ENCODE measurements around the gene RHCG.
"Not testable (repeated sequence)": the region's sequence is repeated elsewhere in the genome, so short reads cannot be mapped to it uniquely, and the experiment has no call there.

Gene RHCG

DNA sequence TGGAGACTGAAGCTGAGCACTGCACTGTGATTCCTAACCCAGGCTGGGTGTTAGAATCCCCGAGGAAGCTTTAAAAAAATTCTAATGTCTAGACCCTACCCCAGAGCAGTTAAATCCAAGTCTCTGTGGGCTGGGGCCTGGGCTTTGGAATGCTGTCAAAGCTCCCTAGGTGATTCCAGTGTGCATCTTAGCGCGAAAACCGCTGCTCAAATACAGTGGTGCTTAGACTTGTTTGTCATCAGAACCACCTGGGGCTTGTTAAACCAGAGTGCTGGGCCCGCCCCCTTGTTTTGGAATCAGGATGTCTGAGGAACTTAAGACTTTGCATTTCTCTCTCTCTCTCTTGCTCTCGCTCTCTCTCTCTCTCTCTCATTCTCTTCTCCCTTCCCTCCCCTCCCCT, 20.7 kb downstream of the RHCG start:
- DNase-seq: no peak

DNA sequence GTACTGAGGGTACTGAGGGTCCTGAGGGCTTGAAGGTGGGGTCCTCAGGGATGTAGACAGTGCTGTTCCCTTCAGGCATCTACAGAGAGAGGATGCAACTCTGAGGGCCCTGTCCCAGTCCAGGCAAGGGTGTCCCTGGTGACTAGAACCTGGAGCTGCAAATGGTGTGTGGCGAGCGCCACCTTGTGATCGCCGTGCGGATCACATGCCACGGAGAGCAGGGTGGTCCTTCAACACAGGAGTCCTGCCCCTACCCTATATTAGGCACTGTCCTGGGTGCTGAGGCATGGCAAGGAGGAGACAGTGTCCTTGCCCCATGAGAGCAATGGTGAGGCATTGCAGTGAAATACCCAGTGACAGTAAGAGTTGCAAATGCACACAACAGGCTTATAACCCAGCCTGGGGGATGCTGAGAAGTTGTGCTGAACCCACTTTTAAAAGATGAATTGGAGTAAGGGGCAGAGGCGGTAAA, 23.6 kb downstream of the RHCG start:
- DNase-seq: peak; percentile 64

DNA sequence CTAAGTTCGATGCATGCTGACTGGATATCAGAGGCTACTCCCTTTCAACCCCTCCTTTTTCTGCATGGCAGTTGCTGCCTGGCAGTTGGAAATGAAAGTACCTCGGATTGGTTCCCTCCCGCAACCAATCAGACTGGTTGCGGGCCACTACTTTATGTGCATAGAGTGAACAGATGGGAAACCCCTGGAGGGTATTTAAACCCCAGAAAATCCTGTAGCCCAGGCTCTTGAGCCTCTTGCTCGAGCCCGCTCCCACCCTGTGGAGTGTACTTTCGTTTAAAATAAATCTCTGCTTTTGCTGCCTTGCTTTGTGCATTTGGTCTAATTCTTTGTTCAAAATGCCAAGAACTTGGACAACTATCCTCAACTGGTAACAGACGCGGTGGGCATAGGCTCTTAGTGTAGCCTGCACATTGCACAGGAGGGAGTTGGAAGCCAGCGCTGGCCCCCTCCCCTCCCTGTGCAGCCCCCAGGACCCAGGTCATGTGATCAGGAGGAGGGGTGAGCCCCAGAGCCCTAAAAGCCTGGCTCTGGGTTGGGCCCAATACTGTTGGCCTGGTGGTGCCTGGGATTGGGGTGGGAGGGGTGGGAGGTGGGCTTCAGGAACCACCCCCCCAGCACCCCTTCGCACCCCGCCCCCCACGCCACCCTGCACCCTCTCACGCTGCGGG, 26.8 kb downstream of the RHCG start:
- no peak for DNase-seq

DNA sequence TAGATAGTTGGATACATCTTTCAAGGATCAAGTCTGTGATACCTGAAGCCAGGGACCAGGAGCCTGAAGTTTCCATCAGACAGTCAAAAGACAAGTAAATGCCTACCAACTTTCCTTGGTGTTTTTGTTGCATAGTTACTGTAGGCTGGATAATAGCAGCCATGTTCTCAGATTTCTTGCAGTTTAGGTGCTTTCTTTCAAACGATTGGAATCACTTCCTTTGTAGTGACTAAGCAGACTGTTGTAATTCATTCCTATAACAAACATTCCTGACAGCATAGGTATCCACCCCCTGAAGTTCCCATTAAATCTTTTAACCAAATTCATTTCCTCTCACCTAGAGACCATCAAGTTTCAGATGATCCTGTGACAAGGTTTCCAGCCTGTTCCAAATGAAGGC, 27.6 kb downstream of the RHCG start:
- DNase-seq: not testable (repeated sequence)

GRCh38 chr15:89463113-89463512, 33.3 kb downstream of the RHCG start:
- DNase-seq: no peak

DNA sequence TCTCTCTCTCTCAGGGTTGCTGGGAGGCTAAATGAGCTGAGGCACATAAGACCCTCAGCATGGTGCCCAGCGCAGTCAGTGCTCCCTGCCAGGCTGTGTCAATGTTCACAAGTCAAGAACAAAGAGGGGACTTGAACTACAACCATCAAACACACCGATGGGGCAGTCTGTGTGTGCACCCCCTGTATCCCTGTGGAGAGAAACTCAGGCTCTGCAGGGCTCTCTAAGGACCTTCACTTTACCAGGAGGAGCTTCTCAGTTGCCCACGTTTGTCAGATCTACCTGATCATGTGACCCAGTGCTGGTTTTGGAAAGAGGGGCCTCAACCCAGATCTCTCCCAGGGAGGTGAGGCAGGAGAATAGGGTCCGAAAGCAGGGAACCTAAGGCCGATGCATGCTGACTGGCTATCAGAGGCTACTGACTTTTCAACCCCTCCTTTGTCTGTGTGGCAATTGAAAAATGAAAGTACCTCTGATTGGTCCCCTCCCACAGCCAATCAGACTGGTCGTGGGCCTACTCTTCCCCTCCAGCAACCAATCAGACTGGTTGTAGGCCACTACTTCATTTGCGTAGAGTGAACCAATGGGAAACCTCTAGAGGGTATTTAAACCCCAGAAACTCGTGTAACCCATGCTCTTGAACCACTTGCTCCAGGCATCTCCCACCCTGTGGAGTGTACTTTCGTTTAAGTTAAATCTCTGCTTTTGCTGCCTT, 34.0 kb downstream of the RHCG start:
- DNase-seq: no peak

DNA sequence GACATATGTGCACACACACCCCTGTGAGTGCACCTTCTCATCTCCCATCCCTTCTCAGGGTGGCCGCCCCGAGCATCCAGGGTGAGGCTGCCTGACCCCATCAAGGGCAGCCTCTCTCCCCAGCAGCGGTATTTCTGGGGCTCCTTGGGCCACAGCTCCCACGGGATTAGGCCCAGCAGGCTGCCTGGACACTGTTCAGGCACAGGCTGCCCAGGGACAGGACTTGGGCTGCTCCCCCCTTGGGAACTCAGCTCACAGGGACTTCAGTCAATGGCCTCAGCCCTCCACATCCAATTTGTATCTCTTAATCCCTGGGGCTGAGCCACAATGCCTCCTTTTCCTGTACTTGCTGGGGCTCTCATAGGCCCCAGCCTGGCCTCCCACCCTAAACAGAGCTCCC, 35.0 kb downstream of the RHCG start:
- no peak for DNase-seq

GRCh38 chr15:89460048-89460447, 36.3 kb downstream of the RHCG start:
- no peak for DNase-seq

GRCh38 chr15:89459271-89460038, 36.9 kb downstream of the RHCG start:
- no peak for DNase-seq

DNA sequence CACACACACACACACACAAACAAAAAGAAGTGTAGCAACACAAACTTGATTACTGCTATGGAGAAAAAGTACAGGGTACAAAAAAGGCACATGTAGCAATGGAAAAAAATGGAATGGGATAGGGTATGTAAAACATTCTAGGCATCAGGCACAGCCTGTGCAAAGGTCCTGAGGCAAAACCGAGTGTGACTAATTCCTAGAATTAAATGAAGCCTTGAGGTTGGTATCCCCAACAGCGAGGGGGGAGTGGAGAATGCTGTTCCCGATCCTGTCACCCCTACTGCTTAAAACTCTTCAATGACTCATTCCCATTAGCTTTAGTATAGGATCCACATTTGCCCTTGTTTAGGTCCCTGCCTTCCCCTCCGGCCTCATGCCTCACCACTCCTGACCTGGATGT, 37.9 kb downstream of the RHCG start:
- DNase-seq: no peak

DNA sequence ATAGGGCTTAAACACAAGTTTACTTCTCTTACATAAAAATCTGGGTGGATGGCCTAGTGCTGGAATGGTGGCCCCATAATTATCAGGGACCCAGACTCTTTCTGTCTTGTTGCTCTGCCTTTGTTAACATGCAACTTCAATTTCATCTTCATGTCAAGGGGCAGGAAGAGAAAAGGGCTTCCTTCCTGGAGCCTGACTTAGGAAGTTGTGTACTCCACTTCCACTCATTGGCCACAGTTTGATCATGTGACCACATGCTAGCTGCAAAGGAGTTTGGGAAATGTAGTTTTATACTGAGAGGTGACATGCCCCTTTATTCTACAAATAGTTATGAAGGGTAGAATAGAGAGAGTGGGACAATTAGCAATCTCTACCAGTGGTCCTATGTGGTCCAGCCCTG, 39.3 kb downstream of the RHCG start:
- peak; percentile 44 for DNase-seq

DNA sequence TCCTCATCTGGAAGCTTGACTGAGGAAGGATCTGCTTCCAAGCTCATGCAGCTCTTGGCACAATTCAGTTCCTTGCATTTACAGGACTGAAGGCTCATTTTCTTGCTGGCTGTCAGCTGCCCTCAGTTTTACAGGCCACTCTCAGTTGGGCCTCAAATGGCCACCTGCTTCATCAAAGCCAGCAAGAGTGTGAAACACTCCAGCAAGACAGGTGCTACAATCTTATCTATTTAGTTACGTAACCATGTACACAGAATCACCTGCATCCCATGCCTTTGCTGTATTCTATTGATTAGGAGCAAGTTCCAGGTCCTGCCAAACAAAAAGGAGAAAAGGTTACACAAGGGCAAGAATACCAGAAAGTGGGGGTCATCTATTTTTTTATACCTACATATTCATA, 40.8 kb downstream of the RHCG start:
- DNase-seq: no peak

DNA sequence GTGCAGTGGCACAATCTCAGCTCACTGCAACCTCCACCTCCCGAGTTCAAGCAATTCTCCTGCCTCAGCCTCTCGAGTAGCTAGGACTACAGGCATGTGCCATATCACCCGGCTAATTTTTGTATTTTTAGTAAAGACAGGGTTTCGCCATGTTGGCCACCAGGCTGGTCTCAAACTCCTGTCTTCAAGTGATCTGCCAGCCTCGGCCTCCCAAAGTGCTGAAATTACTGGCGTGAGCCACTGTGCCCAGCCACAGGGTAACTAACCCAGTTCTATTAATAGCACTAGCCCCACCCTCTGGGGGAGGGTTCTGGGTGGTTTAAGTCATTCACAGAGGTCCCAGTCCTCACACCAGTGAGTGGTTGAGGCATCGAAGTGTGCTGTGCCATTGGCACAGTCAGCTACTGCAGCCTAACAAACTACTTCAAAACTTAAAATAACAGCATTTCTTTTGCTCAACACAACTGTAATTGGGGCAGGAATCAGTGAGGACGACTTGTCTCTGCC, 44.0 kb downstream of the RHCG start:
- no peak for DNase-seq

- DNase-seq: no peak
Observed at GRCh38 chr15:89451846-89452245, 44.5 kb downstream of the RHCG start.

DNA sequence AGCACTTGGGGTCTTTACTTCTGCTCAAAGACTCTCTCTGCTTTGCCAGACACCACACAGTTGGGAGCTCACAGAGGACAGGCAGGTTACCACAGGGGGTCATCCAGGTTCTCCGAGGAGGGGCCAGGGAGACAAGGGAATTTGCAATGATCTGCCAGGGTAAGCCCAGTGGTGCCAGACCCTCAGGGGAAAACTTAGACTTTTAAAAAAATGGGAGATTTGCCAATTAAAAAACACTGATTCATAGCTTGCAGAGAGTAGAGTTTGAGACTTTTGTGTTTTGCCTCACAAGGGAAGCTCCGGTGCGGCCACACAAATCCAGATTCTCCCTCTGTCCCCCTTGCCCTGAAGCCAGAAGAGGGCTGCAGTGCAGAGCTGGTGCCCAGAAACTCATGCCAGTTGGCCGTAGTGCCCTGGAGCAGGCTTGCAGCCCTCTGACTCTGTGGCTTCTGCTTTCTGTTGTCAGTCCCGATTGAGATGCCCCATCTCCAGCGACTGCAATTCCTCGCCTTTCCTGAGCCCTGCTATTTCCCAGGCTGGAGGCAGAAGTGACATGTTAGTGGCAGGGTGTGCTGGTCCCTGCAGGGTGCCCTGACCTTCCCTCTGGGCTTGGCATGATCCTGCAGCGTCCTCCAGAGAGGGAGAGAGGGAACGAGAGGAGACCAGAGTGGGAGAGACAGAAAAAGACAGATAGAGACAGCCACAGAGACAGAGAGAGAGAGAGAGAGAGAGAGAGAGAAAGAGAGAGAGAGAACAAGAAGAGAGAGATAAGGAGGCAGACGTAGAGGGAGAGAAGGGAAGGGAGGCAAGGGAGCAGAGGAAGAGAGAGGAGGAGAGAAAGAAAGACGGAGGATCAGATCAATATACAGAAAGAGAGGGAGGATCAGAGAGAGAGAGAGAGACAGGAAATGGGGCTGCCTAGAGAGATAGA, 46.0 kb downstream of the RHCG start:
- no peak for DNase-seq

DNA sequence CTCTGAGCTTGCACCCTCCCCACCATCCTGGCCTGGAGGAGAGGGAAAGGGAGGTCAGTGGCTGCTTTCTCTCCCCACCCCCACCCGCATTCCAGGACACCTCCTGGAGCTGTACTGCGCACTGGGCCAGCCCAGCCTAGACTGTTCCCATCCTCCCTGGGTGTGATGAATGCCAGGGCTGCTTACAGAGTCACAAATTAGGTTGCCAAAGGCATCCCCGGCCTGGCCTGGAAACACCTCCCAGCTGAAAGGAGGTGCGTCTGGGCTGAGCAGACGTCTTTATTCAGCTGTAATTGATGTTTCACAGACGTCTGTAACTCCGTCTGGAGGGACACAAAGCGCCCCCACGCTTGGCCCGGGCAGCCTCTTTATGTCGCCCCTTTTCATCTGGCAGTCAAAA, 47.6 kb downstream of the RHCG start:
- DNase-seq: no peak

DNA sequence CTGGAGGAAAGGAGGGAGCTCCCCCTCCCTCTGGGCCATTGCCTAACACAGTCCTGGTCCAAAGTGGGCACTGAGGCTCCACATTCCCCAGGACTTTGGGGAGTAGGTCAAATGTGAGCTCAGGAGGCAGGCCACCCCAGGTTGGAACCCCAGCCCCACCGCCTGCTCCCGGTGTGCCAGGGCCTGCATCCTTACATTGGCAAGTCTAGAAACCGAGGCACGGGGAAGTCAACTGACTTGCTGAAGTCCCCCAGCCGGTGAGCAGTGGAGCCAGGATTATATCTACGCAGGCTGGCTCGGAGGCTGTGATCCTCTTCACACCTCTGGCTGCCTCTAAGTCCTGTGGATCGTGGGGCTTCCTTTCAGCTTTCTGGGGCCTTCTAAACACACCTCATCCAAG, 48.7 kb downstream of the RHCG start:
- DNase-seq: no peak

DNA sequence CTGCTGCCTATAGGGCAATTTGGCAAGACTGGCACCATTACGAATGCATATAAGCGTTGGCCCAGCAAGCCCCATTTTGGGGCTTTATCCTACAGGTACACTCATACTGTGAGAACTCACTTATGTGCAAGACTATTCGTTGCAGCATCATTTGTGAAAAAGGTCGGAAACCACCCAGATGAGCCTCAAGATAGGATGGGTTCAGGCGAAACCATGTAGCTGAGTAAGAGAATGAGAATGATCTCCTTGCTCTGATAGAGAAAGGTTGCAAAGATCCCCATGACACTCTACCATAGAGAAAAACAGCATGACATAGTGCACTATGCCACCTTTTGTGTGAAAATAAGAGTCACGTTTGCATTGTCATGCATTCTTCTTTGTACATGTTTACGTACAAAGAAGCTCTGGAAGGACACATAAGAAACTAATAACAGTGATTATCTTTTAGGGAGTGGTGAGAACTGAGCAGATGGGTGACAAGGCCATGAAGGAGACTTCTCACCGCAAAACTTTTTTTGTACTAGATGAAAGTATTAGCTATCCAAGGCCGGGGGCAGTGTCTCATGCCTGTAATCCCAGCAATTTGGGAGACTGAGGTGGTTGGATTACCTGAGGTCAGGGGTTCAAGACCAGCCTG, 50.0 kb downstream of the RHCG start:
- peak; percentile 55 for DNase-seq

DNA sequence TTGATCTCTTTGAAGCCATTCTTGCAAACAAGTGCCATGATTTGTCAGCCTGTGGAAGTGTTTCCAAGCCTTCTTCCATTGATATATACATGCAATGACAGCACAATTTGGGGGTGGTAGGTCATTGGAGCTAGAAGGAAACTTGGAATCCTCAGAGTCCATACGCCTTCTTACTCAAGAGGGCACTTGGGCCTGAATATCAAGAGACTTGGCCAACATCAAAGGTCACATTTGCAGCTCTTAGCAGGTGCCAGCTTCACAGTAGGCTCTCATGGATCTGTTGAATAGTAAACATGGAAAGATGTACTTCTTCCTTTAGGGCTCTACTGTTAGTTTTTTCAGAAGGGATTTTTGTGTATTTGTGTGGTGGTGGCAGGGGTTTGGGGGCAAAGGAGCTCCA, 50.9 kb downstream of the RHCG start:
- DNase-seq: no peak

- no peak for DNase-seq
Observed at GRCh38 chr15:89444241-89445225, 51.9 kb downstream of the RHCG start.

- DNase-seq: no peak
Observed at GRCh38 chr15:89443581-89443980, 52.8 kb downstream of the RHCG start.

All from activated CD4-positive, alpha-beta T cell treated with anti-CD3 and anti-CD28 coated beads, Interleukin-2, amount 50 U/mL, for 16 hours (primary cell).